Measurements from ENCODE around the gene SAMD1. TPM values are rescaled to one million over a fixed set of nuclear protein-coding genes. Genes with fewer than 3 reads are reported as not detected.

Gene SAMD1
- total RNA-seq, 1 donor from 2014 or later: 29.5 TPM

DNA sequence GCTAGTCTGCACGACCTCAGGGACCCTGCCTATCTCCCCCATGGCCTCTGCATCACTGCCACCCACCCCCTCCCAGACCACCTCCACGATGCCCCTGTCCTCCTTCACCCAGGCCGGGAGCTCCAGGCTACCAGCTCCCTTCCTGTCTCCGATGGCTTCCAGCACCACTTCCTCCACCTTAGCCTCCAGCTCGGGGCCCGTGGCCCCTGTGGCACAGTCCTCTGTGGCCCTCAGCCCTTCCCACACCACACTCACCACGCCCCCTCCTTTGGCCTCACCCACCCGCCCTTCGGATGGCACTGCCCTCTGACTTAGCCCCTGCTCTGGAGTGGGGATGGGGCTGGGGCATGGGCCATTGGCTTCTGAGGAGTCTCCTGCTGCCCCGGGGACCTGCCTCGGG lies 35.8 kb downstream of the SAMD1 start:
- Mint-ChIP-seq H3K9me3 (ENCODE audit: unreplicated experiment) (no peaks in the 10 kb centered on the region), H3K27me3 (ENCODE audit: unreplicated experiment) (peaks cover 11% of the 10 kb centered on the region), H3K36me3 (ENCODE audit: low read depth, unreplicated experiment) (peaks cover 4% of the 10 kb centered on the region), H3K4me1 (ENCODE audit: unreplicated experiment) (peaks cover 8% of the 10 kb centered on the region), H3K27ac (ENCODE audit: unreplicated experiment) (no peak overlapping the region), H3K4me3 (ENCODE audit: unreplicated experiment) (no peak overlapping the region)
- DNase-seq (ENCODE audit: low spot score): no peak
- TF ChIP-seq, protein P1, sequence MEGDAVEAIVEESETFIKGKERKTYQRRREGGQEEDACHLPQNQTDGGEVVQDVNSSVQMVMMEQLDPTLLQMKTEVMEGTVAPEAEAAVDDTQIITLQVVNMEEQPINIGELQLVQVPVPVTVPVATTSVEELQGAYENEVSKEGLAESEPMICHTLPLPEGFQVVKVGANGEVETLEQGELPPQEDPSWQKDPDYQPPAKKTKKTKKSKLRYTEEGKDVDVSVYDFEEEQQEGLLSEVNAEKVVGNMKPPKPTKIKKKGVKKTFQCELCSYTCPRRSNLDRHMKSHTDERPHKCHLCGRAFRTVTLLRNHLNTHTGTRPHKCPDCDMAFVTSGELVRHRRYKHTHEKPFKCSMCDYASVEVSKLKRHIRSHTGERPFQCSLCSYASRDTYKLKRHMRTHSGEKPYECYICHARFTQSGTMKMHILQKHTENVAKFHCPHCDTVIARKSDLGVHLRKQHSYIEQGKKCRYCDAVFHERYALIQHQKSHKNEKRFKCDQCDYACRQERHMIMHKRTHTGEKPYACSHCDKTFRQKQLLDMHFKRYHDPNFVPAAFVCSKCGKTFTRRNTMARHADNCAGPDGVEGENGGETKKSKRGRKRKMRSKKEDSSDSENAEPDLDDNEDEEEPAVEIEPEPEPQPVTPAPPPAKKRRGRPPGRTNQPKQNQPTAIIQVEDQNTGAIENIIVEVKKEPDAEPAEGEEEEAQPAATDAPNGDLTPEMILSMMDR (IDR thresholded peaks at IDR 0.05; ENCODE audit: unreplicated experiment): no peak

- no peak overlapping the region for H3K4me3 Mint-ChIP-seq (ENCODE audit: unreplicated experiment)
- H3K4me1 Mint-ChIP-seq (ENCODE audit: unreplicated experiment): peaks cover 8% of the 10 kb centered on the region
- TF ChIP-seq, protein P1 (IDR thresholded peaks at IDR 0.05; ENCODE audit: unreplicated experiment): no peak
- peaks cover 4% of the 10 kb centered on the region for H3K36me3 Mint-ChIP-seq (ENCODE audit: low read depth, unreplicated experiment)
- H3K27me3 Mint-ChIP-seq (ENCODE audit: unreplicated experiment): peaks cover 11% of the 10 kb centered on the region
- no peak for DNase-seq (ENCODE audit: low spot score)
- no peak overlapping the region for H3K27ac Mint-ChIP-seq (ENCODE audit: unreplicated experiment)
- H3K9me3 Mint-ChIP-seq (ENCODE audit: unreplicated experiment): no peaks in the 10 kb centered on the region
Observed at GRCh38 chr19:14054099-14054498, 36.5 kb downstream of the SAMD1 start.

DNA sequence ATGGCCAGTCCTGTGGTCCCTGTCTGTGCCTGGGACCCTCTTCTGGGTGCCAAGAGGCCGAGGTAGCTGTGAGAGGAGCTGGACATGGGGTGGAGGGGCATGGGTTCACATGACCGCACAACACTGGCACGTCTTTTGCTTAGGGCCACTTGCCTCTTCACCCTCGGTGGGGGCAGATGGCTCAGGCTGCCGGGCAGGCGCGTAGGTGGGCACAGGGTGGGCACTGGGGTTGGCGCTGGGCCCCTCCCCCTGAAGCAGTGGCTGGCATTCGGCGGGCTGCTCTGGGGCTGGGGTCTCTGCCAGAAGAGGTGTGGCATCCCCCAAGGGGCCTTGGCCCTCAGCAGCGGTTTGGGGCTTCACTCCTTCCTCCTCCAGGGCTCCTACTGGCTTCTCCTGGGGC lies 37.1 kb downstream of the SAMD1 start:
- H3K4me3 Mint-ChIP-seq (ENCODE audit: unreplicated experiment): no peak overlapping the region
- TF ChIP-seq, protein P1 (IDR thresholded peaks at IDR 0.05; ENCODE audit: unreplicated experiment): no peak
- peaks cover 4% of the 10 kb centered on the region for H3K4me1 Mint-ChIP-seq (ENCODE audit: unreplicated experiment)
- H3K27ac Mint-ChIP-seq (ENCODE audit: unreplicated experiment): no peak overlapping the region
- no peaks in the 10 kb centered on the region for H3K9me3 Mint-ChIP-seq (ENCODE audit: unreplicated experiment)
- H3K36me3 Mint-ChIP-seq (ENCODE audit: low read depth, unreplicated experiment): peaks cover 4% of the 10 kb centered on the region
- peaks cover 8% of the 10 kb centered on the region for H3K27me3 Mint-ChIP-seq (ENCODE audit: unreplicated experiment)
- DNase-seq (ENCODE audit: low spot score): no peak

- no peak overlapping the region for H3K4me3 Mint-ChIP-seq (ENCODE audit: unreplicated experiment)
- TF ChIP-seq, protein P1 (IDR thresholded peaks at IDR 0.05; ENCODE audit: unreplicated experiment): no peak
- DNase-seq (ENCODE audit: low spot score): no peak
- H3K27me3 Mint-ChIP-seq (ENCODE audit: unreplicated experiment): peaks cover 7% of the 10 kb centered on the region
- no peak overlapping the region for H3K27ac Mint-ChIP-seq (ENCODE audit: unreplicated experiment)
- H3K9me3 Mint-ChIP-seq (ENCODE audit: unreplicated experiment): no peaks in the 10 kb centered on the region
- peaks cover 4% of the 10 kb centered on the region for H3K36me3 Mint-ChIP-seq (ENCODE audit: low read depth, unreplicated experiment)
- no peaks in the 10 kb centered on the region for H3K4me1 Mint-ChIP-seq (ENCODE audit: unreplicated experiment)
Observed at GRCh38 chr19:14053032-14053431, 37.5 kb downstream of the SAMD1 start.

DNA sequence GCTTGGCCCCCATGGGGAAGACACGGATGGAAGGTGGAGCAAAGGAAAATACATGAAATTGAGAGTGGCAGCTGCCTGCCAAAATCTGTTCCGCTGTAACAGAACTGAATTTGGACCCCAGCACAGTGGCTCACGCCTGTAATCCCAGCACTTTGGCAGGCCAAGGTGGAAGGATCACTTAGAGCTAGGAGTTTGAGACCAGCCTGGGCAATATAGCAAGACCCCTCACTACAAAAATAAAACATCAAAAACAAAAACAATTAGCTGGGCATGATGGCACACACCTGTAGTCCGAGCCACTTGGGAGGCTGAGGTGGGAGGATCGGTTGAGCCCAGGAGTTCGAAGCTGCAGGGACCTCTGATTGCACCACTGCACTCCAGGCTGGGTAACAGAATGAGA lies 38.1 kb downstream of the SAMD1 start:
- no peak for DNase-seq (ENCODE audit: low spot score)
- Mint-ChIP-seq H3K4me1 (ENCODE audit: unreplicated experiment) (no peaks in the 10 kb centered on the region), H3K36me3 (ENCODE audit: low read depth, unreplicated experiment) (peaks cover 4% of the 10 kb centered on the region), H3K27ac (ENCODE audit: unreplicated experiment) (no peak overlapping the region), H3K9me3 (ENCODE audit: unreplicated experiment) (no peaks in the 10 kb centered on the region), H3K4me3 (ENCODE audit: unreplicated experiment) (no peak overlapping the region), H3K27me3 (ENCODE audit: unreplicated experiment) (peaks cover 7% of the 10 kb centered on the region)
- TF ChIP-seq, protein P1 (IDR thresholded peaks at IDR 0.05; ENCODE audit: unreplicated experiment): no peak
